Putamen (tissue), 1 donor: ENCODE results near the gene AGBL3.
"Not testable (repeated sequence)": the region's sequence is repeated elsewhere in the genome, so short reads cannot be mapped to it uniquely, and the experiment has no call there.

Experiments used
- DNase-seq: peaks from one replicate; pipeline ENCODE4 v3.0.0-alpha.2; 2016; ENCODE audit warnings: low spot score

AGBL3 gene

DNA sequence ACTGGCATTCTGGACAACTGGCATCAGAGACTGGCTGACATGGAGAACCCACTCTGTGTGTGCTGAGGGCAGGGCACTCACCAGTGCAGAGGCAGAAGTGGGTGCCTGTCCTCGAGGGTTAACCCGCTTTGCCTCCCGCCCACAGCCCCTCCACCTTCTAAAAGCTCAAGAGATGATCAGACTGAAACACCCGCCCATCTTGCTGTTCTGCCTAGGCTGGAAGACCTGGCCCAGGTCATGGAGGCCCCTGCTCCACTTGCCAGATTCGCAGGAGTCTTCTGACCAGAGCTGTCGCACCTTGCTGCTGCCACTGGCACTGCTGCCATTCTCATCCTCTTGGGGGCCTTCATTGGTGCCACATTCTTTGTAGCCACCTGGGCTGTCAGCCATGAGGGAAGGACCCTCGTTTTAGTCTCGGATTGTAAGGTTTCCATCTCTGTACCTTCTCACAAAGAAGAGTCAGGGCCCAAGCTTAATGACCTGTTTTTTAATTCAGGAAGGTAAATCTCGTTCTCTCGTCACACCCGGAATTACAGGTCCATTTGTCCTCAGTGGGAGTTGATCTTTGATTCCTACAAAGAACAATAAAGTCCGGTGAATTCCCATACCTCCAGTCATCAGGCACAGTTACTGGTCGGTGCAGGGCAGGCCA lies 182.3 kb downstream of the AGBL3 start:
- no peak for DNase-seq

DNA sequence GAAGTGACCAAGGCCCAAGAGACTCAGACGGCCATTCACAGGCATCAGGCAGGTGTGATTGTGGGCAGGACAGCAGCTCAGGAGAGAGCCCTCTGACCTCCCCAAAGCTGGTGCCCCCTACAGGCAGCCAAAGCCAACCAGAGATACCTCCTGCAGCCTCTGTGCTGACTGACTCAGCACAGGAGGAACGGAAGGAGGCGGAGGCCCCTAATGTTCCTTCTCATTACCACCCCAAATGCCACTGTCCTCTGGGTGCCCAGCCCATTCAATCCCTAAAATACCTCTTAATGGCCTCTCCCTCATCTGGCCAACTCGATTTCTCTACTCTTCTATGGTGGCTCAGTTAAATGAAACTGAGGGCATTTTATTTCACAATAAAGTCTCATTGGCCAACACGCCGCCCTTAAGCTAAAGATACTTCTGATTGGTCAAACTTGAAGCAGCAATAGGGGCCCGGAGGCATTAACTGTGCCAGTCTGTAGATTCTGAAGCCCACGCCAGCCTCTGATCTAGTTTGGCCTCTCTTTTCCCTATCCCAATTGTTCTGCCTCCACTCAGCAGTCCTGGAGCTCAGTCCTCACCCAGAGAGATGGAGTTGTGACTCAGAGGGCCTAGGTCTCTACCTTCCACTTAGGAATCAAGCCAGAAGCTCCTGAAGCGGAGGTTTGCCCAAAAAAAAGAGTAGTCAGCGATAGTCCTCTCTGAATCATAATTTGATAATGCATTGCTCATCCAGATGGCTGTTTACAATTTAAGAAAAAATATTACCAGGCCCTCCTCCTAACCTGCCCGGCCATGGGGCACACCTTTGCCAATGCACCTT lies 183.0 kb downstream of the AGBL3 start:
- DNase-seq = no peak

DNA sequence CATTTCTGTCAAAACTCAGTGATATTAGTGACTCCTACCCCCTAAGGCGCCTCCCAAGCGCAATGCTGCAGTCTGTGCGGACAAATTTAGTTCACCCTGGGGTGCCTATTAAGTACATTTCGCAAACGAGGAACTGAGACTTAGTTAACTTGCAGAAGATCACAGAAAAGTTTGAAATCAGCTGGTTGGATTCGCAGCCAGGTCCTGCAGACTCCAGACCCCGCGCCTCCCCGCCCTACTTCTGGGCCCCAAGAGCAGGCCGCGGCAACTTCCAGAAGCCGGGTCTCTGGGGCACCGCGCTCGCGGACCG lies 183.6 kb downstream of the AGBL3 start:
- no peak for DNase-seq

DNA sequence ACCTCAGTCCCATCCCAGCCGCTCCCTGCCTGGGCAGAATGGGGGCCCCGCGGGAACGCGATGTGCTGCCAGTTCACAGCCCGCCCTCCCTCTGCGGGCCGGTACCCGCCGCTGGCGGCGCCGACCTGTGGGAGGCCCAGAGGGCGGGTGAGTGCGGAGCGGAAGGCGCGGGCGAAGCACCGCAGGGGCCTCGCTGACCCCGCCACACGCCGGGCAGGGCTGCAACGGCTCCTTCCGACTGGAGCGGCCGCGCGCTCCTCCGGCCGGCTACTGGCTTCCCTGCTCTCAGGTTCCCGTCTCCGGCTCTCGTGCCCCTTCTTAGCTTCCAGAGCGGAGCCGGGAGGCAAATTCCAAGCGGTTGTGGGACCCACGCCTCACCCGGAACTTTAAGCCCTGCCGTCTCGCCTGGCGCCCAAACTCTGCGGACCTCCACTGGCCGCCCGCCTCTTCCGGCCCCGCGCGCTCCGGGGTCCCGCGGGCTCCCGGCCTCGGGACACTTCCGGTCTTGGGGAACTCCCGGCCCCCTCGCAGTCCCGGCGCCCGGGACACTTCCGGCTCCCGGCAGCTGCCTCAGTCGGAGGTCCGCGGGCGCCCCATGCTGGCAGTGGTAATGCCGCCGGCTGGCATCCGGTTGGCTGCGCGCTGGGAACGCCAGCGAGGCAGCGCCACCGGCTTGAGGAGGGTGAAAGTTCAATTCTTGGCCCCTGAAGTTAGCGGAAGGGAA lies 184.1 kb downstream of the AGBL3 start, which contains the start of gene CYREN:
Gene CYREN, minus strand, starts transcription at position 434 of the 724 bp plus-strand sequence. CDS start 1,785 bp downstream, outside the sequence.
- peak; percentile 95 for DNase-seq

DNA sequence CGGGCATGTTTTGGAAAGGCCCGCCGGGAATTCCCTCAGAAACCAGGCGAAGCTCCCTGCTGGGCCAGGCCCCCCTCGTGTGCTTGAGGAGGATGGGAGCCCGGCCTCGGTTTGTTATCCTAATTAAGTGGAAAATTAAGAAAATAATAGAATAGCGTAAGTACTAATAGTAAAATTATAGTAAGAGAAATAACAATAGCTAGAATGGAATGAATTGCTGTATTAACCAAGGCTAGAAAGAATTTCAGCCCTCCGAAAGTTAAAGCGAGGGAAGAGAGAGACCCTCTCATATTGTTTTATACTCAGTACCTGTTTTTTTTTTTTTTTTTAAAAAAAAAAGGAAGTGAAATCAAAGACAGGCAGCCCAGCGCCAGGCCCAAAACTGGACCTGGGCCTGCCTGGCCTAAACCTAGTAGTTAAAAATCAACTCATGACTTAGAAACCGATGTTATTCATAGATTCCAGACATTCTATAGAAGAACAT lies 184.7 kb downstream of the AGBL3 start:
- DNase-seq = not testable (repeated sequence)

DNA sequence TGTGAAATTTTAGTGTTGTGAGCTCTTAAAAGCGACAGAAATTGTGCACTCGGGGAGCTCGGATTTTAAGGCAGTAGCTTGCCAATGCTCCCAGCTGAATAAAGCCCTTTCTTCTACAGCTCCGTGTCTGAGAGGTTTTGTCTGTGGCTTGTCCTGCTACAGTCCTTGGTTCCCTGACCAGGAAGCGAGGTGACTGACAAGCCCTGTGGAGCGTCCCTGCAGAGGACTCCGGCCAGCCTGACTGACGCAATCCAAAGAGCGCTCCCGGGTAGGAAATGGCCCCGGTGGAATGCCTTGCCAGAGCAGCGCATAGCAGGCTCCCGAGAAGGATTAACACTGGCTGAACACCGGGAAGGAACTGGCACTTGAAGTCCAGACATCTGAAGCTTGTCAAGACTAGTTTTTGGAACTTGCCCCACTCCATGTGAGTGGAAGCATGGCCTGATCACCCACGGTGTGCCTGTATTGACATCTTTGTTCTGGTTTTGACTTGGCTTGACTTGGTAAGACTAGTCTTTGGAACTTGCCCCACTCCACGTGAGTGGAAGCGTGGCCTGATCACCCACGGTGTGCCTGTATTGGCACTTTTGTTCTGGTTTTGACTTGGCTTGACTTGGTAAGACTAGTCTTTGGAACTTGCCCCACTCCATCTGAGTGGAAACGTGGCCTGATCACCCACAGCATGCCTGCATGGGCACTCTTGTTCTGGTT lies 185.4 kb downstream of the AGBL3 start:
- peak; percentile 66 for DNase-seq

DNA sequence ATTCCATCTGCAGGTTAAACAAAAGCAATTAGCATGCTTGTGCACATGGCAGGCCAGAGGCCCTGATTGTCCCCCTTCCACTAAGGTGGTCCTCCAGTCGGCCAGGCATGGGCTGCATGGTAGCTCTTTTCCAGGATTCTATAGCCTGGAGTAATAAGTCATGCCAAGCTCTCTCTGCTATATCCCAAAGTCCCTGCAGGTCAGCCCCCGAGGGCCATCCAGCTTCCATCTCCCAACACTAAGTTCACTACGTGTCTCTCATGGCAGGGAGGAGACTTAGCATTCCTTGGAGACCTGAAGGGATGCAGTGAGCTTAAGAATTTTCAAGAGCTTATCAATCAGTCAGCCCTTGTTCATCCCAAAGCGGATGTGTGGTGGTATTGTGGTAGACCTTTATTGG lies 187.6 kb downstream of the AGBL3 start:
- DNase-seq = not testable (repeated sequence)

DNA sequence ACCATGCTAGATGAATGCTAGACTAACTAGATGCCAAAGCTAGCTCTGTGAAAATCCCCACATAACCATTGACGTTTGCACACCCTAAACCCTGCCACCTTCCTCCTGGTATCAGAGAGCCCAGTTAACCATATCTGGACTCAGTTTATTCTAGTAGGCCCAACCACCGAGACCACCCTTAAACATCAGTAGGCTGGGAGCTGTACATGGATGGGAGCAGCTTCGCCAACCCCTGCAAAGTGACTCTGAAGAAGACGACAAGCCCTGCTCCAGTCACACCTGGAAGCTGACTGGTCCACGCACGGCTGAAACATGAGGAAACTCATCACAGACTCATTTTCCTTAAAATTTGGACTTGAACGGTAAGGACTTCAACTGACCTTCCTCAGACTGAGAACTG lies 188.6 kb downstream of the AGBL3 start:
- DNase-seq = no peak

DNA sequence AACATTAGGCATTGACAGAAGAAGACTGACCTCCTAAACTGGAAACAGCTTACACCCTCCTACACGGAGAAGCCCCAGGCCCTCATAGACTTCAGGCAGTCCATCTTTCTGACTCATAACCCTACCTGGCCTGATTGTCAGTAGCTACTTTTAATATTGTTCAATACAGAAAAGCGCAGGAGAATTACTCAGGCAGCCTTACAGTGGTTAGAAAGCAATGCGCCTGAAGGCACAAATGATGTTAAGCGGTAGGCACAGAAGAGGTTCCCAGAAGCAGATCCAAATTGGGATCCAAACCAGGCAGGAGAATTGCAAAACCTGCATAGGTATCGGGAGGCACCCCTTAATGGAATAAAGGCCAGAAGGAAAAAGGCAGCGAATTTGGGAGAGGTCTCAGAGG lies 189.6 kb downstream of the AGBL3 start:
- DNase-seq = no peak

DNA sequence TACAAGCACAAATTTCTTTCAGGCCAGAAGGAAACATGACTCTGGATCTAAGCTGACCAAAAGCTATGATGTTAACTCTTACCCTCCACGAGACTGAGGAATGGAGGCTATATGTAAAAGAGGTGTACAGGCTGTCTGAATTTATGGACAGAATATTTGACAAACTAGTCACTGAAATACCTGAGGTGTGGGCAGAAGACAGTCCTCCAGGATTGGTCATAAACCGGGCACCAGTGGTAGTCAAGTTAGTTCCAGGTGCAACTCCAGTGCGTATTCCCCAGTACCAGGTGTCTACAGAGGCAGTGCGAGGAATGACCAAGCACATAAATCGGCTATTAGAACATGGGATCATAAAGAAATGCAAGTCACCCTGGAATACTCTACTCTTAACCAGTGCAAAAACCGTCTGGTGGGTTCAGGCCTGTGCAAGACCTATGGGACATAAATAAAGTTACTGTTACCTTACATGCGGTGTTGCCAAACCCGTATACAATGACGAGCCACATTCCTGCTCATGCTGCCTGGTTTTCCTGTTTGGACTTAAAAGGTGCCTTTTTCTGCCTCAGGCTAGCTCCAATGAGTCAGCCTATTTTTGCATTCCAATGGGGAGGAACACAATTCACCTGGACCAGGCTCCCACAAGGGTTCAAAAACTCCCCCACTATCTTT lies 190.9 kb downstream of the AGBL3 start:
- DNase-seq = no peak

DNA sequence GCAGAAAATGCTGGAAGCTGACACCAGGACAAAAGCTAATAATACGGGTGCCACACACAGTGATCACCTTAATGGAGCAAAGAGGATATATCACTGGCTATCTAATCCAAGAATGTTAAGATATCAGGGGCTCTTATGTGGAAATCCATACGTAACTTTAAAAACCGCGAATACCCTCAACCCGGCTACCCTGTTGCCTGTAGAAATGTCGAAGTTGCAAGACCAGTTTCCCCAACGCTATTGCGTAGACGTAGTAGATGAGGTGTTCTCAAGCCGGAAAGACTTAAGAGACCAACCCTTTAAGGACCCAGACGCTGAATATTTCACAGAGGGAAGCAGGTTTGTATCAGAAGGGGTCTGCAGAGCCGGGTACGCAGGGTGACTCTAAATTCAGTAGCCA lies 192.1 kb downstream of the AGBL3 start:
- DNase-seq = no peak

DNA sequence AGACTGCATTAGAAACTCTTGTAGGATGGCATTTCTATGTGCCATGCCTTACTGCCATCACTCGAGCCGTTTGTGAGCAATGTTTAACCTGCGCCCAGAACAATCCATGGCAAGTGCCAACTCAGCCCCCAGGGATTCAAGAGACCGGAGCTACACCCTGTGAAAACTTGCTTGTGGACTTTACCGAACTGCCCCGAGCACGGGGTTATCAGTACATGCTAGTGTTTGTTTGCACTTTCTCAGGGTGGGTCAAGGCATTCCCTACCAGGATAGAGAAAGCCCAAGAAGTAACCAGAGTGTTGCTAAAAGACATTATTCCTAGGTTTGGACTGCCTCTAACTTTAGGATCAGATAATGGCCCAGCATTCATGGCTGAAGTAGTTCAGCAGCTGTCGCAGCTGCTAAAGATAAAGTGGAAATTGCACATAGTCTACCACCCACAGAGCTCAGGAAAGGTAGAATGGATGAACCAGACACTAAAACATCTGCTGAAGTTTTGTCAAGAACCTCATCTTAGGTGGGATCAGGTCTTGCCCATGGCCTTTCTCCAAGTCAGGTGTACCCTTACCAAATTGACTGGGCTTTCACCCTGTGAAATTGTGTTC lies 193.1 kb downstream of the AGBL3 start:
- no peak for DNase-seq

DNA sequence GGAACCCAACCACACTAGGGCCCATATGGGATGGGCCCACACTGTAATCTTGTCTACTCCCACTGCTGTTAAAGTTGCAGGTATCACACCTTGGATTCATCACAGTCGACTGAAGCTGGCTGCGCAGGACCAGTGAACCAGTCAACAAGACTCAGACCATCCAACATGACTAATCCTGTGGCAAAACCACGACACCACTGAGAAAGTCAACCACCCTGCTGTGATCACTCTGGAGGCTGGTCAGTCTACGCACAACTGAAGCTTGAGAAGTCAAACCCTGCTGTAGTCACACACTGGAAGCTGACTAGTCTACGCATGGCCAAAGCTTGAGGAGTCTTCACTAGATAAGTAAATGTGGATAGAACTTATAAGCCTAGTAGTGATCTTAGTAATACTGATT lies 193.8 kb downstream of the AGBL3 start:
- DNase-seq = no peak

DNA sequence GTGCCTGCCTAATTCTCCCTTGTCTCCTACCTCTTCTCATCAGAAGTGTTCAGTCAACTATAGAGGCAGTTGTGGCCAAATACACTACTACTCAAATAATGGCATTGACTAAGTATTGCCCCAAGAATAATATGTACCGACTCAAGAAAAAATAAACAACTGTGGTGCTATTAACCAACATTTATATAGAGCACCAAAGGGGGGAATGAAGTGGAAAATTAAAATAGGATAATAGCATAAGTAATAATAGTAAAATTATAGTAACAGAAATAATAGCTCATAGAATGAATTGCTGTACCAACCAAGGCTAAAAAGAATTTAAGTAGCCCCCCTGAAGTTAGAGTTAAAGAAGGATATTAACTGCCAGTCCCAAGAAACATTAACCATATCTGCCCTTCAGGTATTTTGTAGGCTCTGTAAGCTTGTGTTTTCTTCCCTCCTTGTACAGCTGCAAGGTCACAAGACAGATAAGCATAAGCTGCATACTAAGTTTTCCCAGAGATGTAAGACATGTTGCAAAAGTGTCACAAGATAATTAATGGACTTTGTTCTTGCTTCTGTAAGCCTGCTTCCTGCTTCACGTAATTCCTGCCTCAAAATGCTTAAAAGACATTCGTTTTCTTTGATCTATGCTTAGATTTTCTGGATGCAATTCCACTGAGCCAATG lies 195.1 kb downstream of the AGBL3 start:
- no peak for DNase-seq

DNA sequence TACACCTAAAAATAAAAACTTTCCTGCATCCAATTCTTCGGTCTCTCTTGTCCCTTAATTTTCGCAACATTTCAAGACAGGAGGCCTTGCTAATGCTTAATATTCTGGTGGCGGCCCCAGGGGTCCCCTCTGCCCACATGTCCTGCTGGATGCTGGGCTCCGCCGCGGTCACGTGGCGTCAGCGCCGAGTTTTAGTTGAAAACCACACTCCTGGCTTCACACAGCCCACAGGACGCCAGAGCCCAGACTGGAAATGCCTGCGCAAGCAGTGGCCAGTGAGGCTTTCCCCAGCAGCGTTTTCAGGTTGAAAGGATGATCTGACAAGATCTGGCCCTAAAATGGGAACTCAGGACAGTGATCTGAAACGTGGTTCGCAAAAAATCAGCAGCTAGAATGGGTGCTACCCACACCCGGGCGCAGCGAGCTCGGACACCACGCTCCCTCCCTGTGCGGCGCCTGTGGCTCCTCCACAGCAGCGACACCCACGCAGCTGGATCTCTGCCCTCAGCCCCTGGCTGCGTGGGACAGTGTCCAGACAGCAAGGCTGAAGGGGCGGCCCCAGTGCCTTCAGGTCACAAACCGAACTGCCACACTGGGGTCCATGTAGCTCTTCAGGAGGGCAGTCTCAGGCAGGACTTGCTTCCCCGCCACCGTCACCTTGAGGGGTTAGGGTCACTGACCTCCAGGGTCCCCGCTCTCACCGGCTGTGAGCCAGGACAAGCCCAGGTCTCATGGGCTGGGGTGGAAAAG lies 195.8 kb downstream of the AGBL3 start:
- no peak for DNase-seq

DNA sequence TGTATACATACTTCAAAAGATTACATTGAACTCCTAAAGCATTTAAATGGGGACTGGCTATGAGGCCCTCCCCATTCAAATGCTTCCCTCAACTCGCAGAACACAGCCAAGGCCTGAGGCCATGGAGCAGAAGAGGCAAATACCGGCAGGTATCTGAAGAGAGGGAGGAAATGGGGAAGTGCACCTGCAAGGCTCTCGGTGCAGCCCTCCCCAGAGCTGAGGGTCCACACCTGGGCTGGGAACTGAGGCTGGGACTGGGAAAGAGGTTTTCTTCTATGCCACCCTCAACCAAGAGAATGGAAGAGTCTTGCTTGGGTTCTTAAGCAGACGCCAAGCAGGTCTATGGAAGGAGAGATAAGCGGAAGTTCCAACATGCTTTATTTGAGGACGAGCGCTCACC lies 197.2 kb downstream of the AGBL3 start:
- no peak for DNase-seq

DNA sequence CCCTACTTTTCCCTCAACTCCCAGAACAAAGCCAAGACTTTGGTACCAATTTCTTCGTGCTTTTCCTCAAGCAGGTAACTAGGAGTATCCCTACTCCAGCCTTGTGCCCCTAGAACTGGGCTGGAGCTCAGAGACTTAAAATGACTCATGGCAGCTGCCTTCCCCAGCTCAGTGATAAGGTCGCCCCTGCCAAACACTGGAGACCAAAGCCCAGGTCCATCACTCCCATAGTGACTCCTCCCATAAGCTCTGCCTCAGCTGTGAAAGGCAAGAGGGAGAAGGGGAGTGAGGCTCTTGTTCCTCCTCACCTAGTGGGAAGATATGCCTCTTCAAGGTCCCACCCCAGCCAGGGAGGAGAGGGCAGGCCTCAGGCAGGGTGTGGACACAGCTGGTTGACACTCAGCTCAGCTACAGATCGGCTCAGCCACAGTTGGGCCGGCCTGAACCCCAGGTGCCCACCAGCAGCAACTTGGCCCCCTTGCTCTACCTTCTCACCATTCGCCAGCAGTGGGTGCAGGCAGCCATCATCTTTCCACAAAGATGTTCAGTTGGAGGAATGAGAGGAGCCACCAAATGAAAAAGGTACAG lies 198.0 kb downstream of the AGBL3 start:
- DNase-seq = no peak
